ENCODE measurements around the gene PPP2R5D.

DNA sequence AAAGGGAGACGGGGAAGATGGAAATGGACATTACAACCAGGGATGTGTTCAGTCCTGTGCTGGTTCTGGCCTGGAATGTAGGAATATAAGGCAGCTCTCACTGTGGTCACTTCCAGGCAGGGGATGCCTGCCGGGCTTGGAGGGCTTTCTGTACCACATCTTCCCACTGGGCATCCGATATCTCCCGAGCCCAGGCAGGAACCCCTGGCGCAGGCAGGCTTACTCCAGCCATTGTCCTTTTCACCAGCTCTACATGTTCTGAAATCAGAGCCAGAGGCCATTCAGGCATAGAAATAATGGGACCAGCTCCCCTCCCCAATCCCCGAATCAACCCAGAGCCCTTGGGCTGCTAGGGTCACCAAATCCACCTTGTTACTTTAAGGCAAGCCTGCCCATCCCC lies 28.0 kb downstream of the PPP2R5D start:
- TF ChIP-seq YY1 (IDR thresholded peaks at IDR 0.05), result no peak
- TF ChIP-seq RAD21 (IDR thresholded peaks at IDR 0.05), result no peak
- TF ChIP-seq, protein P1, sequence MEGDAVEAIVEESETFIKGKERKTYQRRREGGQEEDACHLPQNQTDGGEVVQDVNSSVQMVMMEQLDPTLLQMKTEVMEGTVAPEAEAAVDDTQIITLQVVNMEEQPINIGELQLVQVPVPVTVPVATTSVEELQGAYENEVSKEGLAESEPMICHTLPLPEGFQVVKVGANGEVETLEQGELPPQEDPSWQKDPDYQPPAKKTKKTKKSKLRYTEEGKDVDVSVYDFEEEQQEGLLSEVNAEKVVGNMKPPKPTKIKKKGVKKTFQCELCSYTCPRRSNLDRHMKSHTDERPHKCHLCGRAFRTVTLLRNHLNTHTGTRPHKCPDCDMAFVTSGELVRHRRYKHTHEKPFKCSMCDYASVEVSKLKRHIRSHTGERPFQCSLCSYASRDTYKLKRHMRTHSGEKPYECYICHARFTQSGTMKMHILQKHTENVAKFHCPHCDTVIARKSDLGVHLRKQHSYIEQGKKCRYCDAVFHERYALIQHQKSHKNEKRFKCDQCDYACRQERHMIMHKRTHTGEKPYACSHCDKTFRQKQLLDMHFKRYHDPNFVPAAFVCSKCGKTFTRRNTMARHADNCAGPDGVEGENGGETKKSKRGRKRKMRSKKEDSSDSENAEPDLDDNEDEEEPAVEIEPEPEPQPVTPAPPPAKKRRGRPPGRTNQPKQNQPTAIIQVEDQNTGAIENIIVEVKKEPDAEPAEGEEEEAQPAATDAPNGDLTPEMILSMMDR (IDR thresholded peaks at IDR 0.05; ENCODE audit: low read depth, low read length, missing input control), result no peak
- no peak for TF ChIP-seq TAF1 (conservative IDR thresholded peaks at IDR 0.05)
- TF ChIP-seq EGR1 (IDR thresholded peaks at IDR 0.05; ENCODE audit: low read depth in 2 of 2), result no peak
- no peak for TF ChIP-seq NR2F2 (IDR thresholded peaks at IDR 0.05)
- no peak for TF ChIP-seq FOXA2 (IDR thresholded peaks at IDR 0.05)
- TF ChIP-seq, protein P2, sequence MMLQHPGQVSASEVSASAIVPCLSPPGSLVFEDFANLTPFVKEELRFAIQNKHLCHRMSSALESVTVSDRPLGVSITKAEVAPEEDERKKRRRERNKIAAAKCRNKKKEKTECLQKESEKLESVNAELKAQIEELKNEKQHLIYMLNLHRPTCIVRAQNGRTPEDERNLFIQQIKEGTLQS (IDR thresholded peaks at IDR 0.05), result no peak
- TF ChIP-seq GABPA (IDR thresholded peaks at IDR 0.05 in 1 of 2, conservative IDR thresholded peaks at IDR 0.05 in 1 of 2), result no peak
- TF ChIP-seq JUND (IDR thresholded peaks at IDR 0.05), result no peak
- no peak for TF ChIP-seq HNF4A (conservative IDR thresholded peaks at IDR 0.05)
